ENCODE data around the gene GABBR2. TPM values are rescaled to one million over a fixed set of nuclear protein-coding genes. Genes with fewer than 3 reads are reported as not detected.

GABBR2 gene
- total RNA-seq, 2 donors from 2014 or later, result 1.2 to 1.3 TPM

DNA sequence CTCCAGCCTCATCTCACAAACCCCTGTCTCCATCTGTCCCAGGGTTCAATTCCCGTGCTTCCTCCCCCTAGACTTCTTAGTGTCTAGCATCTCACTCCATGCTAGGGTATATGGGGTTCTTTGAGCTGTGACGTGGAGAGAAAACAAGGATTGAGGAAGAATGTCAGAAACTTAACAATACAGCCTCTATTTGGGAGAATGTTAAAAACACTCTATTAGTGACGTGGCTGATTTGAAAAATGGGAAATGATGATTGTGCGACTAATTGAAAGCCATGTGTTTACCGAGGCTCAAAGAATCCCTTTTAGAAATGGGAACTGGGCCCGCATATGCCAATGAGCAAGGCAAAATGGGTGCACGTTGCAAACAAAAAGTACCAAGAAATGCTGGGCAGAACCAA lies 380.6 kb downstream of the GABBR2 start:
- Histone ChIP-seq H3K9me3 (ENCODE audit: control insufficient read depth, low read length) (no peaks in the 10 kb centered on the region), H3K4me3 (ENCODE audit: low read length) (no peak overlapping the region), H3K36me3 (ENCODE audit: control insufficient read depth, insufficient read depth, low read length) (no peaks in the 10 kb centered on the region), H3K4me1 (ENCODE audit: control insufficient read depth, insufficient read depth, low read length) (no peaks in the 10 kb centered on the region), H3K9ac (ENCODE audit: extremely low read depth, low read length, poor library complexity, severe bottlenecking) (no peak overlapping the region), H3K27ac (ENCODE audit: low read depth, low read length) (no peak overlapping the region), H3K27me3 (ENCODE audit: control insufficient read depth, insufficient read depth, low read length, poor library complexity, severe bottlenecking) (no peaks in the 10 kb centered on the region)
- TF ChIP-seq, protein P1, sequence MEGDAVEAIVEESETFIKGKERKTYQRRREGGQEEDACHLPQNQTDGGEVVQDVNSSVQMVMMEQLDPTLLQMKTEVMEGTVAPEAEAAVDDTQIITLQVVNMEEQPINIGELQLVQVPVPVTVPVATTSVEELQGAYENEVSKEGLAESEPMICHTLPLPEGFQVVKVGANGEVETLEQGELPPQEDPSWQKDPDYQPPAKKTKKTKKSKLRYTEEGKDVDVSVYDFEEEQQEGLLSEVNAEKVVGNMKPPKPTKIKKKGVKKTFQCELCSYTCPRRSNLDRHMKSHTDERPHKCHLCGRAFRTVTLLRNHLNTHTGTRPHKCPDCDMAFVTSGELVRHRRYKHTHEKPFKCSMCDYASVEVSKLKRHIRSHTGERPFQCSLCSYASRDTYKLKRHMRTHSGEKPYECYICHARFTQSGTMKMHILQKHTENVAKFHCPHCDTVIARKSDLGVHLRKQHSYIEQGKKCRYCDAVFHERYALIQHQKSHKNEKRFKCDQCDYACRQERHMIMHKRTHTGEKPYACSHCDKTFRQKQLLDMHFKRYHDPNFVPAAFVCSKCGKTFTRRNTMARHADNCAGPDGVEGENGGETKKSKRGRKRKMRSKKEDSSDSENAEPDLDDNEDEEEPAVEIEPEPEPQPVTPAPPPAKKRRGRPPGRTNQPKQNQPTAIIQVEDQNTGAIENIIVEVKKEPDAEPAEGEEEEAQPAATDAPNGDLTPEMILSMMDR (conservative IDR thresholded peaks at IDR 0.05), result no peak
- WGBS, 2 experiments (ENCODE audit: insufficient coverage in 1 of 2, insufficient read length in 1 of 2), result 89 to 94% methylated on average over 5 to 7 of the region's 7 CpGs
- Mint-ChIP-seq H3K9me3 (no peaks in the 10 kb centered on the region), H3K27me3 (ENCODE audit: insufficient read depth) (peaks cover 1% of the 10 kb centered on the region), H3K4me1 (peaks cover 5% of the 10 kb centered on the region), H3K4me3 (no peak overlapping the region), H3K36me3 (ENCODE audit: low read depth) (no peaks in the 10 kb centered on the region), H3K27ac (no peak overlapping the region)
- DNase-seq, result peak; percentile 5

DNA sequence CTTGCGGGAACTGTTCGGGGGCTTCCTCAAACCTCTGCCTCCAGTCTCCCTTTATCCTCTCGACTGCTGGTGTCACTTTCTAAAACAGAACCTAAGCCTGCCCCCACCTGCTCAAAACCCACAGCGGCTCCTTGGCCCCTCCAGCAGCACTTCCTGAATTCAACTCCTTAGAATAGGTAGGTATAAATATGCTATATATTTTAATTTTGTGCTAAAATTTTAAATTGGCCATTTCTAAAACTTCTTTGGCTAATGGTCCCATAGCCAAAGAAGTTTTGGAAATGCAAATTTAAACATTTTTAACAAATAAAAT lies 381.5 kb downstream of the GABBR2 start:
- no peak overlapping the region for H3K4me3 Mint-ChIP-seq
- peak; percentile 16 for DNase-seq
- H3K27me3 Mint-ChIP-seq (ENCODE audit: insufficient read depth), result peaks cover 2% of the 10 kb centered on the region
- Histone ChIP-seq H3K27ac (ENCODE audit: low read depth, low read length) (no peak overlapping the region), H3K4me1 (ENCODE audit: control insufficient read depth, insufficient read depth, low read length) (no peaks in the 10 kb centered on the region), H3K9ac (ENCODE audit: extremely low read depth, low read length, poor library complexity, severe bottlenecking) (no peak overlapping the region), H3K36me3 (ENCODE audit: control insufficient read depth, insufficient read depth, low read length) (no peaks in the 10 kb centered on the region), H3K9me3 (ENCODE audit: control insufficient read depth, low read length) (no peaks in the 10 kb centered on the region), H3K4me3 (ENCODE audit: low read length) (no peak overlapping the region), H3K27me3 (ENCODE audit: control insufficient read depth, insufficient read depth, low read length, poor library complexity, severe bottlenecking) (no peaks in the 10 kb centered on the region)
- H3K9me3 Mint-ChIP-seq, result no peaks in the 10 kb centered on the region
- no peak overlapping the region for H3K27ac Mint-ChIP-seq
- TF ChIP-seq, protein P1 (conservative IDR thresholded peaks at IDR 0.05), result no peak
- peaks cover 5% of the 10 kb centered on the region for H3K4me1 Mint-ChIP-seq
- H3K36me3 Mint-ChIP-seq (ENCODE audit: low read depth), result no peaks in the 10 kb centered on the region
- 85 to 100% methylated on average over 3 to 4 of the region's 4 CpGs for WGBS, 2 experiments (ENCODE audit: insufficient coverage in 1 of 2, insufficient read length in 1 of 2)

DNA sequence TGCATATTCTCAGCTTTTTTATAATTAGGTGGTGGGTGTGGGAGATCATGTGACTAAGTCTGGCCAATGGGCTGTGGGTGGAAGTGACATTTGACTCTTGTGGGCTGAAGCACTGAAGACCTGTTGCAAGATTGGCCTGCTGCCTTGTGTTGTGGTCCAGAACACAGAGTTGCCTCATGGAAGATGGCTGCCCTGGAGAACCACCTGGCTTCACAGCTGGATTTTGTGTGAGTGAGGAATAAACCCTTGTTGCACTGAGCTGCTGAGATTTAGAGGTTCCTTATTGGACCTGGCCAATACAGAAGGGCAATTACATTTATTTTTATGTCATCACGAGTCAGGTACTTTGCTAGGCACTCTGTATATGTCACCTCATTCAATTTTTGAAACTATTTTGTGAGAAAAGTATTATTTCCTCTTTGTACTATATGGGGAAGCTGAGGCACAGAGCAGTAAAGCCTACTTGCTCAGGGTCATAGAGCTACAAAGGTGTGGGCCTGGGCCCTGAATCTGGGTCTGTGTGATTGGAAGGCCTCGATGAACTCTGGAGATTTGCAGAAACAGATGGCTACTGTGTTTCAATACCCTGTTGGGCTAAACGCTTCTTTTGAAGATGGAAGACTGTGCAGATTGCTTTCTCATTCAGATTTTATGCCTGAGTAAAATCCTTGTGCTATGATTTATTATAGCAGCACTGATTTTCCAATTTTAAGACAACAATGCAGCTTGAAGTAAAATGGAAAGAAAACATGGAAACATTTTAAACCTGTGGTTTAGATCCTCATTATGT lies 382.1 kb downstream of the GABBR2 start:
- DNase-seq, result peak; percentile 51
- no peaks in the 10 kb centered on the region for H3K4me1 ChIP-seq (ENCODE audit: control insufficient read depth, insufficient read depth, low read length)
- H3K4me3 ChIP-seq (ENCODE audit: low read length), result no peak overlapping the region
- H3K27ac ChIP-seq (ENCODE audit: low read depth, low read length), result no peak overlapping the region
- Mint-ChIP-seq H3K4me3 (no peak overlapping the region), H3K27me3 (ENCODE audit: insufficient read depth) (peaks cover 4% of the 10 kb centered on the region), H3K4me1 (peaks cover 2% of the 10 kb centered on the region), H3K9me3 (no peaks in the 10 kb centered on the region), H3K36me3 (ENCODE audit: low read depth) (no peaks in the 10 kb centered on the region), H3K27ac (no peak overlapping the region)
- WGBS, 2 experiments (ENCODE audit: insufficient coverage in 1 of 2, insufficient read length in 1 of 2), result 93% methylated on average over 3 of the region's 3 CpGs
- H3K9ac ChIP-seq (ENCODE audit: extremely low read depth, low read length, poor library complexity, severe bottlenecking), result no peak overlapping the region
- no peaks in the 10 kb centered on the region for H3K27me3 ChIP-seq (ENCODE audit: control insufficient read depth, insufficient read depth, low read length, poor library complexity, severe bottlenecking)
- no peaks in the 10 kb centered on the region for H3K36me3 ChIP-seq (ENCODE audit: control insufficient read depth, insufficient read depth, low read length)
- TF ChIP-seq, protein P1 (conservative IDR thresholded peaks at IDR 0.05), result no peak
- H3K9me3 ChIP-seq (ENCODE audit: control insufficient read depth, low read length), result no peaks in the 10 kb centered on the region
